Tibial nerve (tissue), 4 donors: Measurements from ENCODE around the gene CCN2.

ENCODE experiments used
- EP300 ChIP-seq, 2 donors: sonication (generic); formaldehyde crosslinking; IDR thresholded peaks; one replicate each; pipeline ENCODE4 v1.6.1; 2017; ENCODE audit warnings: antibody characterized with exemption in 2 of 2, mild to moderate bottlenecking in 1 of 2
- TF ChIP-seq, protein P1 (sequence below), 5 experiments: fragments of 200-600 bp in 3 of 5; fragments of 450-650 bp in 2 of 5; sonication (generic) in 3 of 5; IDR thresholded peaks; one replicate each; pipeline ENCODE4 v1.5.1; 2016 to 2019; ENCODE audit warnings: antibody characterized with exemption in 5 of 5, mild to moderate bottlenecking in 3 of 5, moderate library complexity in 2 of 5

DNA sequence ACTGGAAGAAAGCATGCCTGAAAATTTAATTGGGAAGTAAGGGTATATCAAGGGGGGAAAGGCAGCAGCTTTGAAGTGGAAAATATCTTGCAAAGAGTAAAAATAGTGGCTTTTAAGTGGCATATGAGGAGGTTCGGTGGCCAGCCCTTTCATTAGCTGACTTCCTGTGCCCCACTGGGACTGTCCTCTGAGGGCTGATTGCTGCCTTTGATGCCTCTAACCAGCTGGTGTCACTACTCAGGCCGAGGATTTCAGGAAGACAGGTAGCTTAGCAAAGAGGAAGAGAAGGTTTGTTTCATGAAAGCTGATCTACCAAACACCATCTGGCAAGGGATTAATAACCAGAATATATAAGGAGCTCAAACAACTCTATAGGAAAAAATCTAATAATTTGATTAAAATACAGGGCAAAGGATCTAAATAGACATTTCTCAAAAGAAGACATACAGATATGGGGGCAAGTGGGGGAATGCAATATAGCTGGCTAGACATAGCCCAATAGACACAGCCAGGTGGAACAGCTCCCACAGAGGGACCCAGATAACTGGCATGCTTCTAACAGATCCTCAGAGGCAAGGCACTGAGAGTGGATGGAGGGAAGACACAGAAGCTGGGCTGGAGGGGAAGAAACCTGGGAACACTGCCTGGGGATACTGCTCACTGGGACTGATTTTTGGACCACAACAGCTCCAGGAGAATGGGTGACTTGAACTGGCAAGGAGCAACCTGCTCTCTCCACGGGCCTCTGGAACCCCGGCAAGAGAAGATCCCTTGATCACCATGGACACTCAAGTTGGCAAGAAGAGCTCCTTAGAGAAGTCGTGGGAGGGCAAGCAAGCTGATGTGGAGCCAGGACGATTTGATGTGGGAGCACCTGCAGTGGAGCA, 33.2 kb downstream of the CCN2 start:
- TF ChIP-seq, protein P1, sequence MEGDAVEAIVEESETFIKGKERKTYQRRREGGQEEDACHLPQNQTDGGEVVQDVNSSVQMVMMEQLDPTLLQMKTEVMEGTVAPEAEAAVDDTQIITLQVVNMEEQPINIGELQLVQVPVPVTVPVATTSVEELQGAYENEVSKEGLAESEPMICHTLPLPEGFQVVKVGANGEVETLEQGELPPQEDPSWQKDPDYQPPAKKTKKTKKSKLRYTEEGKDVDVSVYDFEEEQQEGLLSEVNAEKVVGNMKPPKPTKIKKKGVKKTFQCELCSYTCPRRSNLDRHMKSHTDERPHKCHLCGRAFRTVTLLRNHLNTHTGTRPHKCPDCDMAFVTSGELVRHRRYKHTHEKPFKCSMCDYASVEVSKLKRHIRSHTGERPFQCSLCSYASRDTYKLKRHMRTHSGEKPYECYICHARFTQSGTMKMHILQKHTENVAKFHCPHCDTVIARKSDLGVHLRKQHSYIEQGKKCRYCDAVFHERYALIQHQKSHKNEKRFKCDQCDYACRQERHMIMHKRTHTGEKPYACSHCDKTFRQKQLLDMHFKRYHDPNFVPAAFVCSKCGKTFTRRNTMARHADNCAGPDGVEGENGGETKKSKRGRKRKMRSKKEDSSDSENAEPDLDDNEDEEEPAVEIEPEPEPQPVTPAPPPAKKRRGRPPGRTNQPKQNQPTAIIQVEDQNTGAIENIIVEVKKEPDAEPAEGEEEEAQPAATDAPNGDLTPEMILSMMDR (IDR thresholded peaks at IDR 0.05) = no peak
- TF ChIP-seq EP300 (IDR thresholded peaks at IDR 0.05) = no peak
